Kidney (tissue), 14 donors: ENCODE results near the gene TACC2. TPM values are rescaled to one million over a fixed set of nuclear protein-coding genes. Genes with fewer than 3 reads are reported as not detected.

Source experiments
- DNase-seq, 5 donors: peaks; one replicate each; pipeline ENCODE4 v3.0.0-alpha.2; 2013 to 2020
- FAIRE-seq: peaks from 2 replicates; lab custom pipeline; 2012; peaks lifted over from hg19 to GRCh38; lab: Jason Lieb, UNC
- H3K27ac ChIP-seq, 2 donors: one replicate each; pipeline ENCODE4 v1.7.0; 2013; ENCODE audit warnings: low read depth in 2 of 2, low read length in 2 of 2, inconsistent platforms in 1 of 2
- H3K27me3 ChIP-seq: one replicate; pipeline ENCODE4 v1.7.1; 2013; ENCODE audit warnings: low read length, inconsistent platforms; ENCODE audit not compliant: control insufficient read depth, insufficient read depth
- H3K36me3 ChIP-seq, 3 donors: one replicate each; pipeline versions ENCODE4 v1.7.0 to v1.7.1; 2013; ENCODE audit warnings: low read length in 3 of 3, control low read depth in 1 of 3, inconsistent platforms in 1 of 3; ENCODE audit not compliant: insufficient read depth in 3 of 3, control insufficient read depth in 2 of 3
- H3K4me1 ChIP-seq, 3 donors: one replicate each; pipeline versions ENCODE4 v1.7.0 to v1.7.1; 2013; ENCODE audit warnings: low read length in 3 of 3, inconsistent platforms in 1 of 3, low read depth in 1 of 3; ENCODE audit not compliant: control insufficient read depth in 2 of 3, insufficient read depth in 2 of 3
- H3K4me3 ChIP-seq, 3 donors: one replicate each; pipeline versions ENCODE4 v1.7.0 to v1.8.1; 2013; ENCODE audit warnings: low read length in 3 of 3, control low read depth in 1 of 3, inconsistent platforms in 1 of 3
- H3K9ac ChIP-seq, 3 donors: one replicate each; pipeline versions ENCODE4 v1.7.0 to v1.7.1; 2013; ENCODE audit warnings: low read length in 3 of 3, control low read depth in 1 of 3, inconsistent platforms in 1 of 3
- H3K9me3 ChIP-seq, 3 donors: one replicate each; pipeline versions ENCODE4 v1.7.0 to v1.7.1; 2013; ENCODE audit warnings: low read length in 3 of 3, control low read depth in 1 of 3, inconsistent platforms in 1 of 3; ENCODE audit not compliant: control insufficient read depth in 2 of 3, insufficient read depth in 1 of 3
- intact Hi-C: fragments of 100-400 bp; cut with DNase I; formaldehyde crosslinking; loops from one replicate; pipeline ENCODE4 v1.11.1; 2022
- polyA plus RNA-seq: library from polyadenylated mRNA; stranded (reverse); fragments of 350-450 nt; fragmentation: Illumina TruSeq; extraction: RNeasy Lipid Tissue Mini Kit (QIAGEN cat#74804); gene quantifications from one replicate; pipeline ENCODE4 v1.2.3, GENCODE V29; 2014; ENCODE audit warnings: low read depth, low replicate concordance; ENCODE audit not compliant: insufficient read depth
- total RNA-seq: library from RNA; stranded (reverse); fragmentation: NEBNext Ultra II Directional; extraction: Animal tissue kit (Norgen Biotek cat#: 25700); gene quantifications from one replicate; pipeline ENCODE4 v1.2.1, GENCODE V29; 2021
- TF ChIP-seq, protein P1 (sequence below): IDR thresholded peaks from 3 replicates; pipeline ENCODE4 v1.5.1; 2012; ENCODE audit warnings: mild to moderate bottlenecking, moderate library complexity, borderline replicate concordance; ENCODE audit not compliant: insufficient read depth; ENCODE audit errors: extremely low read depth
- donor health status: control.
- donor health status: control.
- donor health status: control.
- donor health status: control.
- donor health status: control.
- donor health status: DM: yes; HTN: yes; CAD: no.
- donor health status: Normal renal cell carcinoma (clear cell type).

TACC2 gene
- total and polyA plus RNA-seq, 2 donors from 2014 or later = 36.4 to 81.0 TPM

GRCh38 chr10:122010405-122011050, 21.6 kb downstream of the TACC2 start:
- Histone ChIP-seq H3K9ac (no peak overlapping the region), H3K27ac (no peak overlapping the region), H3K27me3 (no peaks in the 10 kb centered on the region), H3K4me3 (no peak overlapping the region), H3K4me1 (no peaks in the 10 kb centered on the region), H3K36me3 (no peaks in the 10 kb centered on the region), H3K9me3 (no peaks in the 10 kb centered on the region)
- TF ChIP-seq, protein P1, sequence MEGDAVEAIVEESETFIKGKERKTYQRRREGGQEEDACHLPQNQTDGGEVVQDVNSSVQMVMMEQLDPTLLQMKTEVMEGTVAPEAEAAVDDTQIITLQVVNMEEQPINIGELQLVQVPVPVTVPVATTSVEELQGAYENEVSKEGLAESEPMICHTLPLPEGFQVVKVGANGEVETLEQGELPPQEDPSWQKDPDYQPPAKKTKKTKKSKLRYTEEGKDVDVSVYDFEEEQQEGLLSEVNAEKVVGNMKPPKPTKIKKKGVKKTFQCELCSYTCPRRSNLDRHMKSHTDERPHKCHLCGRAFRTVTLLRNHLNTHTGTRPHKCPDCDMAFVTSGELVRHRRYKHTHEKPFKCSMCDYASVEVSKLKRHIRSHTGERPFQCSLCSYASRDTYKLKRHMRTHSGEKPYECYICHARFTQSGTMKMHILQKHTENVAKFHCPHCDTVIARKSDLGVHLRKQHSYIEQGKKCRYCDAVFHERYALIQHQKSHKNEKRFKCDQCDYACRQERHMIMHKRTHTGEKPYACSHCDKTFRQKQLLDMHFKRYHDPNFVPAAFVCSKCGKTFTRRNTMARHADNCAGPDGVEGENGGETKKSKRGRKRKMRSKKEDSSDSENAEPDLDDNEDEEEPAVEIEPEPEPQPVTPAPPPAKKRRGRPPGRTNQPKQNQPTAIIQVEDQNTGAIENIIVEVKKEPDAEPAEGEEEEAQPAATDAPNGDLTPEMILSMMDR = no peak
- FAIRE-seq = no peak
- DNase-seq = no peak
- intact Hi-C loops = no loop called here

DNA sequence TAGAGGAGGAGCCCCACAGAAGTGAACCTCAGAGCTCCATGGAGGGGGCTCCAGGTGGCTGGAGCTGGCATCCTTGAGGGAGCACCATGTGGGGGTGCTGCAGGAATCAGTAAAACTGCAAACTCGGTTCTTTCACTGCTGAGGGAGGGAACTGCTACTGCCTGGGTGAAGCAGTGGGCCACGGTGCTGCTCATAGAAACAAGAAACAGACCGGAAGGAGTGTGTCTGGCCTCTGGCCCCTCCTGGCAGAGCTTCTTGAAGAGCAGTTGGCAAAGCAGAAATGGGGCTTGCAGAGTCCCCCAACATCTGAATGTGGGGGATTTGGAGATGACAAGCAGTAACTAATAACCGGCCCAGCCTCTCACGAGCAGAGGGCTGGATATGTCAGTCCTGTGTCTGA, 23.8 kb downstream of the TACC2 start:
- DNase-seq (no peak), FAIRE-seq (no peak)
- Histone ChIP-seq H3K4me3 (no peak overlapping the region), H3K9me3 (no peaks in the 10 kb centered on the region), H3K9ac (no peak overlapping the region), H3K4me1 (no peaks in the 10 kb centered on the region), H3K36me3 (no peaks in the 10 kb centered on the region), H3K27me3 (no peaks in the 10 kb centered on the region), H3K27ac (no peak overlapping the region)
- intact Hi-C loops = no loop called here
- TF ChIP-seq, protein P1 = no peak

GRCh38 chr10:122013311-122013780, 24.4 kb downstream of the TACC2 start:
- intact Hi-C loops = no loop called here
- TF ChIP-seq, protein P1 = no peak

More at GRCh38 chr10:122013311-122013780, 24.4 kb downstream of the TACC2 start:
- no peak overlapping the region for H3K27ac ChIP-seq
- no peaks in the 10 kb centered on the region for H3K4me1 ChIP-seq
- FAIRE-seq (no peak), DNase-seq (no peak)
- H3K9me3 ChIP-seq = no peaks in the 10 kb centered on the region
- no peak overlapping the region for H3K4me3 ChIP-seq
- no peaks in the 10 kb centered on the region for H3K36me3 ChIP-seq
- no peak overlapping the region for H3K9ac ChIP-seq
- H3K27me3 ChIP-seq = no peaks in the 10 kb centered on the region
